ENCODE results near the gene EPC2. TPM values are rescaled to one million over a fixed set of nuclear protein-coding genes. Genes with fewer than 3 reads are reported as not detected.
A peak's percentile ranks its signal among the peaks of the same experiment; 100 is the strongest.

Gene EPC2
- total and polyA plus RNA-seq, 2 donors from 2014 or later: 7.2 to 43.9 TPM

DNA sequence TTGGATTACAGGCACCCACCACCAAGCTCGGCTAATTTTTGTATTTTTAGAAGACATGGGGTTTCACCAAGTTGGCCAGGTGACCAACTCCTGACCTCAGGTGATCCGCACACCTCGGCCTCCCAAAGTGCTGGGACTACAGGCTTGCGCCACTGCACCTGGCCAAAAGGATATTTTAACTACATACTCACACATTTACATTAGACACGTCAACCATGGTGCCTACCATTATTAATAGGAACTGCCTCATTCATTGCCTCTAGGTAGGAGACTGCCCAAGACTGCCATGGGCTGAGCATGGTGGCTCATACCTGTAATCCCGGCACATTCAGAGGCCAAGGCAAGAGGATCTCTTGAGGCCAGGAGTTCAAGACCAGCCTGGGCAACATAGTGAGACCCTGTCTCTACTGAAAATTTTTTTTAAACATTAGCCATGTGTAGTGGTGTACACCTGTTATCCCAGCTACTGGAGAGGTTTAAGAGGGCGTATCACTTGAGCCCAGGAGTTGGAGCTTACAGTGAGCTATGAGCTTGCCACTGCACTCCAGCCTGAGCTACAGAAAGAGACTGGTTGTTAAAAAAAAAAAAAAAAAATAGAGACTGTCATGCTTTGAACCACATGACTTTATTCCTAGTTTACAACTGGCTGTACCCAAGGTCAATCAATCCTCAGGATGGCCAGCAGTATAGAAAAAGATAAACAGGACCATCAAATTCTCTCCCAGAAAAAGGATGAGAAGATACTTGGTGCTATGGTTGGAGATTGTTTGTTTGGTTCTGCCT lies 31.1 kb upstream of the EPC2 start:
- intact Hi-C loops (cut with DNase I): no loop called here
- TF ChIP-seq, protein P1, sequence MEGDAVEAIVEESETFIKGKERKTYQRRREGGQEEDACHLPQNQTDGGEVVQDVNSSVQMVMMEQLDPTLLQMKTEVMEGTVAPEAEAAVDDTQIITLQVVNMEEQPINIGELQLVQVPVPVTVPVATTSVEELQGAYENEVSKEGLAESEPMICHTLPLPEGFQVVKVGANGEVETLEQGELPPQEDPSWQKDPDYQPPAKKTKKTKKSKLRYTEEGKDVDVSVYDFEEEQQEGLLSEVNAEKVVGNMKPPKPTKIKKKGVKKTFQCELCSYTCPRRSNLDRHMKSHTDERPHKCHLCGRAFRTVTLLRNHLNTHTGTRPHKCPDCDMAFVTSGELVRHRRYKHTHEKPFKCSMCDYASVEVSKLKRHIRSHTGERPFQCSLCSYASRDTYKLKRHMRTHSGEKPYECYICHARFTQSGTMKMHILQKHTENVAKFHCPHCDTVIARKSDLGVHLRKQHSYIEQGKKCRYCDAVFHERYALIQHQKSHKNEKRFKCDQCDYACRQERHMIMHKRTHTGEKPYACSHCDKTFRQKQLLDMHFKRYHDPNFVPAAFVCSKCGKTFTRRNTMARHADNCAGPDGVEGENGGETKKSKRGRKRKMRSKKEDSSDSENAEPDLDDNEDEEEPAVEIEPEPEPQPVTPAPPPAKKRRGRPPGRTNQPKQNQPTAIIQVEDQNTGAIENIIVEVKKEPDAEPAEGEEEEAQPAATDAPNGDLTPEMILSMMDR (IDR thresholded peaks at IDR 0.05; ENCODE audit: borderline replicate concordance, extremely low read depth, insufficient read depth): no peak
- H3K9me3 ChIP-seq (ENCODE audit: control insufficient read depth in 2 of 3, insufficient read depth in 1 of 3, low read length in 3 of 3): no peaks in the 10 kb centered on the region
- no peak overlapping the region for H3K27ac ChIP-seq (ENCODE audit: low read depth in 2 of 2, low read length in 2 of 2)
- H3K36me3 ChIP-seq (ENCODE audit: control insufficient read depth in 2 of 3, insufficient read depth in 3 of 3, low read length in 3 of 3): no peaks in the 10 kb centered on the region
- H3K4me3 ChIP-seq (ENCODE audit: low read length in 3 of 3): no peak overlapping the region
- no peak for FAIRE-seq
- H3K9ac ChIP-seq (ENCODE audit: low read length in 3 of 3): no peak overlapping the region
- DNase-seq: no peak
- H3K4me1 ChIP-seq (ENCODE audit: control insufficient read depth in 2 of 3, insufficient read depth in 2 of 3, low read depth in 1 of 3, low read length in 3 of 3): peaks cover 8 to 16% (median 9%) of the 10 kb centered on the region in 3 donors
- H3K27me3 ChIP-seq (ENCODE audit: control insufficient read depth, insufficient read depth, low read length): no peaks in the 10 kb centered on the region

DNA sequence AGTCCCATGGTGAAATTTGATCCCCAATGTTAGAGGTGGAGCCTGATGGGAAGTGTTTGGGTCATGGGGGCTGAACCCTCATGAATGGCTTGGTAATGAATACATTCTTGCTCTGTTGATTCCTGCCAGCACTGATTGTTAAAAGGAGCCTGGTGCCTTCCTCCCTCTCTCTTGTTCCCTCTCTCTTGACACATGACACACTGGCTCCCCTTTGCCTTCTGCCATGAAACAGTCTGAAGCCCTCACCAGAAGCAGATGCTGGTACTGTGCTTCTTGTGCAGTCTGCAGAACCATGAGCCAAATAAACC lies 30.6 kb upstream of the EPC2 start:
- no peak for FAIRE-seq
- Histone ChIP-seq H3K27ac (ENCODE audit: low read depth in 2 of 2, low read length in 2 of 2) (no peak overlapping the region), H3K4me1 (ENCODE audit: control insufficient read depth in 2 of 3, insufficient read depth in 2 of 3, low read depth in 1 of 3, low read length in 3 of 3) (peaks cover 8 to 16% (median 9%) of the 10 kb centered on the region in 3 donors), H3K9ac (ENCODE audit: low read length in 3 of 3) (no peak overlapping the region), H3K27me3 (ENCODE audit: control insufficient read depth, insufficient read depth, low read length) (no peaks in the 10 kb centered on the region), H3K9me3 (ENCODE audit: control insufficient read depth in 2 of 3, insufficient read depth in 1 of 3, low read length in 3 of 3) (no peaks in the 10 kb centered on the region), H3K36me3 (ENCODE audit: control insufficient read depth in 2 of 3, insufficient read depth in 3 of 3, low read length in 3 of 3) (no peaks in the 10 kb centered on the region), H3K4me3 (ENCODE audit: low read length in 3 of 3) (peak overlapping the region in 1 of 3 donors; percentile 13)
- intact Hi-C loops (cut with DNase I): no loop called here
- TF ChIP-seq, protein P1 (IDR thresholded peaks at IDR 0.05; ENCODE audit: borderline replicate concordance, extremely low read depth, insufficient read depth): no peak
- peak in 4 of 5 donors; percentile 53 to 74 (median 66) for DNase-seq

DNA sequence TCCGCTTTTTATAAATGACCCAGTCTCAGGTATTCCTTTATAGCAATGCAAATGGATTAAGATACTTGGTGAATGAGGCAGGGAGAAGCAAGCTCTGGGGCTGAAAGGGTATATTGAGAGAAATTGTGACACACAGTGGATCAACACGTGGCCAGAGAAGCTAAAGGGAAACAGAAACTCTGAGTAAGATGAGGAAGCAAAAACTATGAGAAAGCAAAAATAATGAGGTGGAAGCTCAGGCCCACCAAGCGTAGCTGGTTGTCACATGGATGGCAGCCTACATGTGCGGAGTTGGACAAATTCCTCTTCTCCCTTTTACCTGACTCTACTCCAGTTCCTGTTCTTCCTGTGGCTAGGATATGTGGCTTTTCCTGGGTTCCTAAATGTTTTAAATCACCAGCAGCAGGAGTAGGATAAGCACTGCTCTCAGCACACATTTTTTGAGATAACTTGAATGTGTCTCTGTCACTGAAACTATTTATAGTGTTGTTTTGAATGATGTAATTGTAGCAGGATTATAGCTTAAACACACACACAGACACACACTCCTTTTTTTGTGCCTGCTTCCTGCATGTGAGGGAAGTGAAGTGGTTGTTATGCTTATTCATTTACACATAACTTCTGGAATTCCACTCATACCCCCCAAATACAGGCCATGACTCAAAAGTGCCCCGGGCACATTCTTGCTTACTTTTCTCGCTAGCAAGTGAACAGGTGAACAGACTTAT lies 30.1 kb upstream of the EPC2 start:
- DNase-seq: peak in 4 of 5 donors; percentile 49 to 83 (median 74)
- no peak for FAIRE-seq
- intact Hi-C loops (cut with DNase I): no loop called here
- H3K4me3 ChIP-seq (ENCODE audit: low read length in 3 of 3): peak overlapping the region in 1 of 3 donors; percentile 13
- no peaks in the 10 kb centered on the region for H3K27me3 ChIP-seq (ENCODE audit: control insufficient read depth, insufficient read depth, low read length)
- peaks cover 8 to 16% (median 9%) of the 10 kb centered on the region in 3 donors for H3K4me1 ChIP-seq (ENCODE audit: control insufficient read depth in 2 of 3, insufficient read depth in 2 of 3, low read depth in 1 of 3, low read length in 3 of 3)
- peak overlapping the region in 1 of 2 donors; percentile 48 for H3K27ac ChIP-seq (ENCODE audit: low read depth in 2 of 2, low read length in 2 of 2)
- no peaks in the 10 kb centered on the region for H3K9me3 ChIP-seq (ENCODE audit: control insufficient read depth in 2 of 3, insufficient read depth in 1 of 3, low read length in 3 of 3)
- no peaks in the 10 kb centered on the region for H3K36me3 ChIP-seq (ENCODE audit: control insufficient read depth in 2 of 3, insufficient read depth in 3 of 3, low read length in 3 of 3)
- TF ChIP-seq, protein P1 (IDR thresholded peaks at IDR 0.05; ENCODE audit: borderline replicate concordance, extremely low read depth, insufficient read depth): no peak
- peak overlapping the region in 1 of 3 donors; percentile 51 for H3K9ac ChIP-seq (ENCODE audit: low read length in 3 of 3)

Data from kidney (tissue), 14 donors.